LHCN-M2 (cell line): ENCODE data around the gene COX7A2. TPM values are rescaled to one million over a fixed set of nuclear protein-coding genes. Genes with fewer than 3 reads are reported as not detected.

Source experiments
- DNase-seq: peaks from one replicate; pipeline ENCODE4 v3.0.0-alpha.2; 2012; ENCODE audit warnings: low read depth
- total RNA-seq: library from RNA; depleted of rRNA; stranded (reverse); fragments of >200 nt; gene quantifications from 2 replicates; pipeline ENCODE4 v1.2.3, GENCODE V29; 2014; rRNA removed

The COX7A2 gene
- total RNA-seq, 1 experiment from 2014 or later = 505 TPM

GRCh38 chr6:75199889-75200288, 43.7 kb downstream of the COX7A2 start:
- no peak for DNase-seq

GRCh38 chr6:75196081-75196687, 47.4 kb downstream of the COX7A2 start:
- peak; percentile 83 for DNase-seq

- no peak for DNase-seq
Measured at GRCh38 chr6:75188221-75188925, 55.2 kb downstream of the COX7A2 start.

Other genes with a start within 250 kb of the COX7A2 start
- 29.0 and 31.5 TPM in 2 replicates for gene COL12A1, start 37.7 kb downstream of the COX7A2 start, total RNA-seq
- 107 and 111 TPM in 2 replicates for gene TMEM30A, start 41.0 kb upstream of the COX7A2 start, total RNA-seq
- under 0.01 TPM in 1 of 2 replicates, not detected in the other for gene FILIP1, start 250.0 kb upstream of the COX7A2 start, total RNA-seq